NCI-H1694 (cell line): ENCODE data around the gene LCA5.
"Not testable (repeated sequence)": the region's sequence is repeated elsewhere in the genome, so short reads cannot be mapped to it uniquely, and the experiment has no call there.

ENCODE experiments used
- DNase-seq: peaks from one replicate; lab custom pipeline; 2025; lab: John Stamatoyannopoulos, UW

The LCA5 gene

GRCh38 chr6:79467716-79468115 is 69.5 kb downstream of the LCA5 start:
- no peak for DNase-seq

GRCh38 chr6:79466207-79466834 is 70.9 kb downstream of the LCA5 start:
- DNase-seq, result no peak

- DNase-seq, result no peak
Measured at GRCh38 chr6:79465381-79465780, 71.8 kb downstream of the LCA5 start.

- DNase-seq, result no peak
Measured at GRCh38 chr6:79463621-79464050, 73.6 kb downstream of the LCA5 start.

GRCh38 chr6:79461205-79461604 is 76.0 kb downstream of the LCA5 start:
- DNase-seq, result no peak

- DNase-seq, result no peak
Measured at GRCh38 chr6:79455446-79455845, 81.8 kb downstream of the LCA5 start.

- no peak for DNase-seq
Measured at GRCh38 chr6:79453558-79454042, 83.6 kb downstream of the LCA5 start.

GRCh38 chr6:79450984-79451383 is 86.2 kb downstream of the LCA5 start:
- no peak for DNase-seq

- DNase-seq, result no peak
Measured at GRCh38 chr6:79446006-79446405, 91.2 kb downstream of the LCA5 start.

GRCh38 chr6:79443876-79444275 is 93.4 kb downstream of the LCA5 start:
- not testable (repeated sequence) for DNase-seq

GRCh38 chr6:79441192-79441591 is 96.0 kb downstream of the LCA5 start:
- no peak for DNase-seq

GRCh38 chr6:79440598-79440997 is 96.6 kb downstream of the LCA5 start:
- DNase-seq, result no peak

- peak; percentile 38 for DNase-seq
Measured at GRCh38 chr6:79438030-79438429, 99.2 kb downstream of the LCA5 start.

GRCh38 chr6:79436241-79436640 is 101.0 kb downstream of the LCA5 start:
- no peak for DNase-seq

- no peak for DNase-seq
Measured at GRCh38 chr6:79435746-79436145, 101.5 kb downstream of the LCA5 start.
